ENCODE data around the gene MDFI.

The MDFI gene

GRCh38 chr6:41688256-41688965 is 50.1 kb downstream of the MDFI start:
- no peak for DNase-seq (ENCODE audit: low spot score)

GRCh38 chr6:41689171-41690008 is 51.1 kb downstream of the MDFI start:
- DNase-seq (ENCODE audit: low spot score): no peak

- no peak for DNase-seq (ENCODE audit: low spot score)
These were observed 52.5 kb downstream of the MDFI start for GRCh38 chr6:41690541-41691330.

- DNase-seq (ENCODE audit: low spot score): no peak
These were observed 53.3 kb downstream of the MDFI start for GRCh38 chr6:41691426-41692079.

- DNase-seq (ENCODE audit: low spot score): no peak
These were observed 53.9 kb downstream of the MDFI start for GRCh38 chr6:41692080-41692675.

- DNase-seq (ENCODE audit: low spot score): no peak
These were observed 54.5 kb downstream of the MDFI start for GRCh38 chr6:41692730-41693129.

GRCh38 chr6:41693281-41694240 is 55.3 kb downstream of the MDFI start:
- DNase-seq (ENCODE audit: low spot score): no peak

GRCh38 chr6:41694815-41695526 is 56.7 kb downstream of the MDFI start:
- DNase-seq (ENCODE audit: low spot score): no peak

- no peak for DNase-seq (ENCODE audit: low spot score)
These were observed 57.6 kb downstream of the MDFI start for GRCh38 chr6:41695825-41696224.

- no peak for DNase-seq (ENCODE audit: low spot score)
These were observed 58.5 kb downstream of the MDFI start for GRCh38 chr6:41696788-41697187.

- DNase-seq (ENCODE audit: low spot score): no peak
These were observed 59.9 kb downstream of the MDFI start for GRCh38 chr6:41697861-41698781.

- no peak for DNase-seq (ENCODE audit: low spot score)
These were observed 60.8 kb downstream of the MDFI start for GRCh38 chr6:41699063-41699462.

GRCh38 chr6:41700463-41701347 is 62.4 kb downstream of the MDFI start:
- no peak for DNase-seq (ENCODE audit: low spot score)

- DNase-seq (ENCODE audit: low spot score): no peak
These were observed 63.9 kb downstream of the MDFI start for GRCh38 chr6:41702089-41702745.

- no peak for DNase-seq (ENCODE audit: low spot score)
These were observed 64.7 kb downstream of the MDFI start for GRCh38 chr6:41702771-41703494.
